Measurements from ENCODE around the gene ENOX1. TPM values are rescaled to one million over a fixed set of nuclear protein-coding genes. Genes with fewer than 3 reads are reported as not detected.

The ENOX1 gene
- total RNA-seq, 6 experiments from 2014 or later, result 0.50 to 3.2 (median 0.64) TPM

DNA sequence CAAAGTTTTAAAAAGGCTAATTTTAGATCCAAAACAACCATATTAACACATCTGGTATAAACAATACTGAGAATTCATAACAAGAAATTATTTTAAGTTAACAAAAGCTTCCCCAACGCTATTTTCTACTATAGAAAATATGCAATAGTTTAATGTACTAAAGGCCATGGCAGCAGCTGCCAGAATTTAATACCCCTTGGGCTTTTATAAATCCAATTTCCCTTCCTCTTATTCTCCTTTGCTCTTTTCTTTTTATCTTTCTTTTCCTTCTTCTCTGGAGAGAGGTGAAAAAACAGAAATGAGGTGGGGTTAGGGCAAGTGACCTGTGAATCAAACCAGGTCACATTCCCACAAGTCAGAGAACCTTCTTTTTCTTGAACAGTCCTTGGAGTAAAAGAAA lies 58.9 kb downstream of the ENOX1 start:
- H3K36me3 Mint-ChIP-seq (ENCODE audit: low read depth), result no peaks in the 10 kb centered on the region
- TF ChIP-seq, protein P1, sequence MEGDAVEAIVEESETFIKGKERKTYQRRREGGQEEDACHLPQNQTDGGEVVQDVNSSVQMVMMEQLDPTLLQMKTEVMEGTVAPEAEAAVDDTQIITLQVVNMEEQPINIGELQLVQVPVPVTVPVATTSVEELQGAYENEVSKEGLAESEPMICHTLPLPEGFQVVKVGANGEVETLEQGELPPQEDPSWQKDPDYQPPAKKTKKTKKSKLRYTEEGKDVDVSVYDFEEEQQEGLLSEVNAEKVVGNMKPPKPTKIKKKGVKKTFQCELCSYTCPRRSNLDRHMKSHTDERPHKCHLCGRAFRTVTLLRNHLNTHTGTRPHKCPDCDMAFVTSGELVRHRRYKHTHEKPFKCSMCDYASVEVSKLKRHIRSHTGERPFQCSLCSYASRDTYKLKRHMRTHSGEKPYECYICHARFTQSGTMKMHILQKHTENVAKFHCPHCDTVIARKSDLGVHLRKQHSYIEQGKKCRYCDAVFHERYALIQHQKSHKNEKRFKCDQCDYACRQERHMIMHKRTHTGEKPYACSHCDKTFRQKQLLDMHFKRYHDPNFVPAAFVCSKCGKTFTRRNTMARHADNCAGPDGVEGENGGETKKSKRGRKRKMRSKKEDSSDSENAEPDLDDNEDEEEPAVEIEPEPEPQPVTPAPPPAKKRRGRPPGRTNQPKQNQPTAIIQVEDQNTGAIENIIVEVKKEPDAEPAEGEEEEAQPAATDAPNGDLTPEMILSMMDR (IDR thresholded peaks at IDR 0.05), result no peak
- H3K27ac Mint-ChIP-seq, result no peak overlapping the region
- H3K9me3 Mint-ChIP-seq, result no peaks in the 10 kb centered on the region
- H3K27me3 Mint-ChIP-seq (ENCODE audit: insufficient read depth), result no peaks in the 10 kb centered on the region; the same call in 1 of the 2 replicates
- H3K4me3 Mint-ChIP-seq, result no peak overlapping the region
- peaks cover 18% of the 10 kb centered on the region for H3K4me1 Mint-ChIP-seq (ENCODE audit: low read depth)
- no peak for DNase-seq

DNA sequence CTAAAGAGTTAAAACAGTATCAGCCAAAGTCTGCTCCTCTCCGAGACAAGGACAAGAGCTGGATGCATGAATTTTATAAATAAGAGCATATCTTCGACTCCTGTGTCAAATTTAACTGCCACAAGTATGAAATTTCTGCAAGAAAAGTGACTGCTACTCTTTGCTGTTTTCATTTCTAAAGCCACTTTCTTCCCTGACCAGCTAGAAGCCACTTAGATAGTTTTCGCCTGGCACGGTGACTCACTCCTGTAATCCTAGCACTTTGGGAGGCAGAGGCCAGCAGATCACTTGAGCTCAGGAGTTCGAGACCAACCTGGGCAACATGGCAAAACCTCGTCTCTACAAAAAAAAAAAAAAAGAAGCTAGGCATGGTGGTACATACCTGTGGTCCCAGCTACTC lies 61.3 kb downstream of the ENOX1 start:
- TF ChIP-seq, protein P1 (IDR thresholded peaks at IDR 0.05), result no peak
- no peak overlapping the region for H3K27ac Mint-ChIP-seq
- H3K9me3 Mint-ChIP-seq, result no peaks in the 10 kb centered on the region
- DNase-seq, result no peak
- no peaks in the 10 kb centered on the region; the same call in 1 of the 2 replicates for H3K27me3 Mint-ChIP-seq (ENCODE audit: insufficient read depth)
- peaks cover 15% of the 10 kb centered on the region for H3K4me1 Mint-ChIP-seq (ENCODE audit: low read depth)
- no peak overlapping the region for H3K4me3 Mint-ChIP-seq
- no peaks in the 10 kb centered on the region for H3K36me3 Mint-ChIP-seq (ENCODE audit: low read depth)

DNA sequence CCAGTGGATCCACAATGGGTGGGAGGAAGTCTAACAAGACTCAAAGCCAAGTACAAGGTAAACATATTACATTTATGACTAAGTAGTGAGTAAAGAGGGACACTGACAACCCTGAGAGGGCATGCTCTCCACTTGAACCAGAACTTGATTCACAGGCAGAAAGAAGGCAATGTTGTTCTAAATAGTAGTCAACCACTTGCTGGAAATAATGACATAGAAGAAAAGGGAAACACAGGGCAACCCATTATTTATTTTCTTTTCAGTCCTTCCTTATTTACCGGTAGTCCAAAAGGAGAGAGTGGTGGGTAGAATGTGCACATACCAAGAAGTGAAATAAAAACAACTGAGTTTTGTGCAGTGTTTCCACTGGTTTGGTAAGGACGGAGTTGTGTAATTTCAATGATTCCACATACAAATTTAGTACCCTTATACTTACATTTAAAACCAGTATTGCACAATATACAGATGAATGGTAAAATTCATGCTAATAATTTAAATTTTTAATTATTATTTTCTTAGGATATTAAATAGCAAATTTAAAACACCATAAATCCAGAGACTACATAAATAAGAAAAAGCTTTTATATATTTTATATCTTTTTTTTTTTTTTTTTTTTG lies 65.9 kb downstream of the ENOX1 start:
- no peaks in the 10 kb centered on the region; the same call in none of the 2 replicates for H3K27me3 Mint-ChIP-seq (ENCODE audit: insufficient read depth)
- H3K4me3 Mint-ChIP-seq, result no peak overlapping the region
- DNase-seq, result peak; percentile 25
- TF ChIP-seq, protein P1 (IDR thresholded peaks at IDR 0.05), result no peak
- no peak overlapping the region for H3K27ac Mint-ChIP-seq
- H3K36me3 Mint-ChIP-seq (ENCODE audit: low read depth), result no peaks in the 10 kb centered on the region
- no peaks in the 10 kb centered on the region; the same call in 1 of the 2 replicates for H3K9me3 Mint-ChIP-seq
- peaks cover 9% of the 10 kb centered on the region for H3K4me1 Mint-ChIP-seq (ENCODE audit: low read depth)

DNA sequence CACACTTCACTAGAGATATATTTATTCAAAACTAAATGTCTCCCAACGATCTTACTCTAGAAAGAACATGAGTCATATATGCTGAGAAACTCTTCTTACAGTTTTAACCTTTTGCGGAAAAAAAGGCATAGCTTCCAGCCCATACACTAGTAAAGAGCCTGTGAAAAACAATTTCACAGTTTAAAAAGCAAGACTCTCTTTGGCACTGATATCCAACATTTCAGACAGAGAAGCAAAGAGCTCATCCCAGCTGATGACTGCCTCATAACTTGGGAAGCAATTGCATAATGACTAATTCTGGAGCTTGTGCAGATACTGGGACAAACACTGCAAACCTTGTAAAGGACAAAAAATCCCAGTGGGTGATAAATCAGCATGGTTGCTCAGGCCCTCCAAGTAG lies 88.0 kb downstream of the ENOX1 start:
- peak; percentile 24 for DNase-seq
- Mint-ChIP-seq H3K27me3 (ENCODE audit: insufficient read depth) (no peaks in the 10 kb centered on the region; the same call in none of the 2 replicates), H3K9me3 (no peaks in the 10 kb centered on the region), H3K36me3 (ENCODE audit: low read depth) (no peaks in the 10 kb centered on the region), H3K4me1 (ENCODE audit: low read depth) (peaks cover 13% of the 10 kb centered on the region), H3K4me3 (no peak overlapping the region), H3K27ac (no peak overlapping the region)
- TF ChIP-seq, protein P1 (IDR thresholded peaks at IDR 0.05), result no peak

DNA sequence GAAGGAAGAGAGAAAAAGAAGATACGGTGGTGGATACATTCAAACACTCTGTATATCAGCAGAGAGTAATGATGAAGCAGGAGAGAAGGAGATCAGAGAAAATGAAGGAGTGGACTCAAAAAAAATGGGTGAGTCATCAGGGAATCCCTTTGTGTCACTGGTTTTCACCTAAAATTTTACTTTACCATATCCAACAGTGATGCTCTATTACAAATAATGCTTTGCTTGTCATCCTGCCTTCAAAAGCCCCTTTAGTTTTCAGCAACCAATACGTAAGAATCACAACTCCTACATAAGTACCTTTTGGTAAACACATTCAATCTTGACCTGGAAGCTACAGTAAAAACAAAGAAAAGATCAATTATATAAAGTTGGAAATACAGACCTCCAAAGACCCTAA lies 88.8 kb downstream of the ENOX1 start:
- no peaks in the 10 kb centered on the region for H3K36me3 Mint-ChIP-seq (ENCODE audit: low read depth)
- no peak for DNase-seq
- TF ChIP-seq, protein P1 (IDR thresholded peaks at IDR 0.05), result no peak
- H3K4me1 Mint-ChIP-seq (ENCODE audit: low read depth), result peaks cover 13% of the 10 kb centered on the region
- H3K4me3 Mint-ChIP-seq, result no peak overlapping the region
- no peaks in the 10 kb centered on the region; the same call in none of the 2 replicates for H3K27me3 Mint-ChIP-seq (ENCODE audit: insufficient read depth)
- no peak overlapping the region for H3K27ac Mint-ChIP-seq
- no peaks in the 10 kb centered on the region for H3K9me3 Mint-ChIP-seq
